Adipocyte (in vitro differentiated cells): ENCODE results near the gene RNMT.
"Not testable (repeated sequence)": the region's sequence is repeated elsewhere in the genome, so short reads cannot be mapped to it uniquely, and the experiment has no call there.

ENCODE experiments used
- DNase-seq: peaks from one replicate; pipeline ENCODE4 v3.0.0-alpha.2; 2015; ENCODE audit warnings: low read depth
- H3K27me3 ChIP-seq: replicated peaks from 2 replicates; pipeline ENCODE4 v1.7.0; 2013; ENCODE audit warnings: mild to moderate bottlenecking, low read length, moderate library complexity; ENCODE audit not compliant: control insufficient read depth, insufficient read depth
- H3K36me3 ChIP-seq: 2 replicates; pipeline ENCODE4 v1.7.0; 2013; ENCODE audit warnings: low read length, mild to moderate bottlenecking, moderate library complexity; ENCODE audit not compliant: control insufficient read depth, insufficient read depth, severe bottlenecking
- H3K4me1 ChIP-seq: 2 replicates; pipeline ENCODE4 v1.7.0; 2013; ENCODE audit warnings: mild to moderate bottlenecking, low read length, moderate library complexity; ENCODE audit not compliant: control insufficient read depth, insufficient read depth
- H3K4me3 ChIP-seq: 2 replicates; pipeline ENCODE4 v1.7.0; 2013; ENCODE audit warnings: mild to moderate bottlenecking, low read length, moderate library complexity
- H3K9ac ChIP-seq: 2 replicates; pipeline ENCODE4 v1.7.0; 2013; ENCODE audit warnings: mild to moderate bottlenecking, low read length, moderate library complexity
- H3K9me3 ChIP-seq: 2 replicates; pipeline ENCODE4 v1.7.0; 2013; ENCODE audit warnings: mild to moderate bottlenecking, low read length, moderate library complexity; ENCODE audit not compliant: control insufficient read depth

RNMT gene

GRCh38 chr18:13745696-13746095, 19.2 kb downstream of the RNMT start:
- H3K36me3 ChIP-seq = peaks cover 73% of the 10 kb centered on the region
- H3K27me3 ChIP-seq = no peaks in the 10 kb centered on the region
- no peaks in the 10 kb centered on the region for H3K9me3 ChIP-seq

GRCh38 chr18:13746633-13747032, 20.2 kb downstream of the RNMT start:
- Histone ChIP-seq H3K9ac (no peak overlapping the region), H3K4me3 (no peak overlapping the region), H3K4me1 (no peaks in the 10 kb centered on the region), H3K27me3 (no peaks in the 10 kb centered on the region), H3K9me3 (no peaks in the 10 kb centered on the region), H3K36me3 (peaks cover 64% of the 10 kb centered on the region)
- DNase-seq = no peak

More at GRCh38 chr18:13745696-13746095, 19.2 kb downstream of the RNMT start:
- no peak overlapping the region for H3K4me3 ChIP-seq
- H3K4me1 ChIP-seq = no peaks in the 10 kb centered on the region
- no peak for DNase-seq
- H3K9ac ChIP-seq = no peak overlapping the region

GRCh38 chr18:13751599-13751998, 25.1 kb downstream of the RNMT start:
- H3K36me3 ChIP-seq = peaks cover 78% of the 10 kb centered on the region
- H3K9me3 ChIP-seq, DNase-seq, H3K9ac ChIP-seq, H3K27me3 ChIP-seq, H3K4me1 ChIP-seq, H3K4me3 ChIP-seq: not testable (repeated sequence)

- no peaks in the 10 kb centered on the region for H3K4me1 ChIP-seq
- H3K36me3 ChIP-seq = peaks cover 90% of the 10 kb centered on the region
- H3K9me3 ChIP-seq = no peaks in the 10 kb centered on the region
- no peak for DNase-seq
- no peak overlapping the region for H3K9ac ChIP-seq
- no peaks in the 10 kb centered on the region for H3K27me3 ChIP-seq
- H3K4me3 ChIP-seq = no peak overlapping the region
Measured at GRCh38 chr18:13756261-13756660, 29.8 kb downstream of the RNMT start.

- Histone ChIP-seq H3K9ac (no peak overlapping the region), H3K4me1 (no peaks in the 10 kb centered on the region), H3K4me3 (no peak overlapping the region), H3K9me3 (no peaks in the 10 kb centered on the region), H3K27me3 (no peaks in the 10 kb centered on the region), H3K36me3 (peaks cover 93% of the 10 kb centered on the region)
- no peak for DNase-seq
Measured at GRCh38 chr18:13756671-13757070, 30.2 kb downstream of the RNMT start.

- H3K9ac ChIP-seq = no peak overlapping the region
- no peak overlapping the region for H3K4me3 ChIP-seq
- no peaks in the 10 kb centered on the region for H3K4me1 ChIP-seq
- H3K36me3 ChIP-seq = peaks cover 95% of the 10 kb centered on the region
- H3K27me3 ChIP-seq = no peaks in the 10 kb centered on the region
- no peak for DNase-seq
- no peaks in the 10 kb centered on the region for H3K9me3 ChIP-seq
Measured at GRCh38 chr18:13758622-13759021, 32.1 kb downstream of the RNMT start.

- Histone ChIP-seq H3K9me3 (no peaks in the 10 kb centered on the region), H3K36me3 (peaks cover 81% of the 10 kb centered on the region), H3K4me3 (no peak overlapping the region), H3K4me1 (no peaks in the 10 kb centered on the region), H3K27me3 (no peaks in the 10 kb centered on the region), H3K9ac (no peak overlapping the region)
- no peak for DNase-seq
Measured at GRCh38 chr18:13760047-13760446, 33.6 kb downstream of the RNMT start.

- no peaks in the 10 kb centered on the region for H3K27me3 ChIP-seq
- no peak overlapping the region for H3K4me3 ChIP-seq
- peaks cover 56% of the 10 kb centered on the region for H3K36me3 ChIP-seq
- DNase-seq = no peak
- H3K9me3 ChIP-seq = peaks cover 15% of the 10 kb centered on the region
- no peak overlapping the region for H3K9ac ChIP-seq
- no peaks in the 10 kb centered on the region for H3K4me1 ChIP-seq
Measured at GRCh38 chr18:13762690-13763439, 36.4 kb downstream of the RNMT start.

- H3K4me3 ChIP-seq = no peak overlapping the region
- H3K27me3 ChIP-seq = no peaks in the 10 kb centered on the region
- no peak for DNase-seq
- H3K9me3 ChIP-seq = peaks cover 3% of the 10 kb centered on the region
- H3K4me1 ChIP-seq = no peaks in the 10 kb centered on the region
- no peaks in the 10 kb centered on the region for H3K36me3 ChIP-seq
- H3K9ac ChIP-seq = no peak overlapping the region
Measured at GRCh38 chr18:13775058-13775457, 48.6 kb downstream of the RNMT start.

- H3K9ac ChIP-seq = no peak overlapping the region
Measured at GRCh38 chr18:13791181-13791580, 64.7 kb downstream of the RNMT start.

GRCh38 chr18:13793819-13794218, 67.3 kb downstream of the RNMT start:
- DNase-seq = no peak
- no peaks in the 10 kb centered on the region for H3K36me3 ChIP-seq
- no peak overlapping the region for H3K4me3 ChIP-seq
- H3K4me1 ChIP-seq = no peaks in the 10 kb centered on the region
- no peak overlapping the region for H3K9ac ChIP-seq
- H3K9me3 ChIP-seq = no peaks in the 10 kb centered on the region
- H3K27me3 ChIP-seq = peaks cover 7% of the 10 kb centered on the region

More at GRCh38 chr18:13791181-13791580, 64.7 kb downstream of the RNMT start:
- no peak for DNase-seq
- Histone ChIP-seq H3K27me3 (no peaks in the 10 kb centered on the region), H3K36me3 (no peaks in the 10 kb centered on the region), H3K4me1 (no peaks in the 10 kb centered on the region), H3K9me3 (peaks cover 6% of the 10 kb centered on the region), H3K4me3 (no peak overlapping the region)

- Histone ChIP-seq H3K36me3 (no peaks in the 10 kb centered on the region), H3K4me3 (no peak overlapping the region), H3K9ac (no peak overlapping the region), H3K27me3 (peaks cover 24% of the 10 kb centered on the region), H3K9me3 (no peaks in the 10 kb centered on the region), H3K4me1 (peaks cover 5% of the 10 kb centered on the region)
- DNase-seq = no peak
Measured at GRCh38 chr18:13796515-13796914, 70.0 kb downstream of the RNMT start.
